GM12891 (cell line): ENCODE measurements around the gene TOMM34.

Experiments used
- POLR2A ChIP-seq: IDR thresholded peaks from 2 replicates; pipeline ENCODE4 v1.6.1; 2011; ENCODE audit warnings: low read depth, low read length, control low read depth
- POLR2AphosphoS5 ChIP-seq: IDR thresholded peaks from 2 replicates; pipeline ENCODE4 v1.6.1; 2011; ENCODE audit warnings: low read depth, low read length, control low read depth
- SPI1 ChIP-seq: IDR thresholded peaks from 2 replicates; pipeline ENCODE4 v1.6.1; 2011; ENCODE audit warnings: low read depth, low read length, control low read depth
- TAF1 ChIP-seq: IDR thresholded peaks from 2 replicates; pipeline ENCODE4 v1.6.1; 2011; ENCODE audit warnings: low read depth, low read length, control low read depth

DNA sequence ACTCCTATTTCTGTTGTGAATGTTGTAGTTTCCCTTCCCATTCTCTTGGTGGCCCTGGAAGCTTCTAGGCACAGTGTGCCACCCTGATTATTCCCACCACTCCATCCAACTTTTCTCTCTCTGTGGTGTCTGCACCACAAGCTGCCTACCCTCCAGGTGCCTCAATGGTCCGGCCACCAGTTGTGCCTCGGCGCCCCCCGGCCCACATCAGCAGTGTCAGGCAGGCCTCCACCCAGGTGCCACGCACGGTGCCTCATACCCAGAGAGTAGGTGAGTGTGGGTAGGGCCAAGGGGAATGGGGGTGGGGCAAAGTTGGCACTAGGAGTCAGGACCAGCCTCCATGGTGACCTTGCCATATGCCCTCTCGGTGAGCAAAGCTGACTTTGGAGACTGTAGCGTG, 27.3 kb downstream of the TOMM34 start:
- TF ChIP-seq POLR2A (no peak), POLR2AphosphoS5 (no peak), TAF1 (no peak), SPI1 (no peak)
